Measurements from ENCODE around the gene KLK13.

Gene KLK13

DNA sequence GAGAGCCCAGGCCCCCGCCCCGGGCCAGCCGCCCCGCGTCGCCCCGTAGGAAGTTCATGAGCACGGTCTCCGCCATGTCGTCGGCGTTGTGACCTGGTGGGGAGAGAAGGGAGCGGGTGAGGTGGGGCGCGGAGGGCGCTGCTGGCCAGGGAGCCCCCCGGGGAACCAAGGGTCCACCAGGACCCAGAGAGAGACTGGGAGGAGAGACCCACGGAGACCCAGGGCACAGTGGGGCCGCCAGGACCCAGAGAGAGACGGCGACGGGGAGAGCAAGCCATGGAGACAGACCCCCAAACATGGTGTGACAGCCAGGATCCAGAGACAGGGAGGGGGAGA is 34.1 kb upstream of the KLK13 start:
- peaks cover 8% of the 10 kb centered on the region for H3K36me3 ChIP-seq (ENCODE audit: control insufficient read depth, low read depth, low read length)
- no peaks in the 10 kb centered on the region for H3K27me3 ChIP-seq (ENCODE audit: control insufficient read depth, insufficient read depth, low read length)
- no peak overlapping the region for H3K27ac ChIP-seq (ENCODE audit: low read length)
- peaks cover 3% of the 10 kb centered on the region for H3K4me1 ChIP-seq (ENCODE audit: control insufficient read depth, low read depth, low read length)
- H3K9ac ChIP-seq (ENCODE audit: low read length) = no peak overlapping the region
- no peak overlapping the region for H3K4me3 ChIP-seq (ENCODE audit: low read length)
- H3K9me3 ChIP-seq (ENCODE audit: control insufficient read depth, low read depth, low read length) = no peaks in the 10 kb centered on the region

DNA sequence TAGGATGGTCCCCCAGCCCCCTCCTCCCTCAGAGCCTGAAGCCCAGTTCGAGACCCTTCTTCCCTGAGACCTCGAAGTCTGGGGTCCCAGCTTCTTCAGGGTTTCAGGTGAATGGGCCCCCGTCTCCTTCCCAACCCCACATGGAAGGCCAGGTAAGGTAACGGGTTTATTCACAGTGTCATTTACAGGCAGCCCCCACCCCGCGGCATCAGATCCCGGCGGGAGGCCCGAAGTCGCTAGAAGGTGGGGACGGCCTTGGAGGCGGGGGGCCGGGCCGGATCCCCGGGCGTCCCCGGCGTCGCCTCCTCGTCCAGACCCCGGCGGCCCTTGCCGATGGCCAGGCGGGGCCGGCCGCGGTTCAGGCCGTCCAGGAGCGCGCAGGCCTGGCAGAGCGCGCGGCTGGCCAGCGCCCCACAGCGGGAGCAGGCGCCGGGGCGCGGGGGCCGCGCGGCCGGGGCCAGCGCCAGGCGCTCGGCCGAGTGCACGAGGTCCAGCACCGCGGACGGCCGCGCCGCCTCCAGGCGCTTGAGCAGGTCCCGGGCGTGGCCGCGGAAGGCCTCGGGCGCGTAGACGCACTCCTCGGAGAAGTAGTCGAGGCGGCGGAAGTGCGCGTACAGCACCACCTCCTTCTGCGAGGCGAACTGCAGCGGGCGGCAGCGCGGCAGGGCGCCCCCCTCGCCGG is 33.6 kb upstream of the KLK13 start:
- H3K36me3 ChIP-seq (ENCODE audit: control insufficient read depth, low read depth, low read length) = peaks cover 8% of the 10 kb centered on the region
- H3K4me3 ChIP-seq (ENCODE audit: low read length) = no peak overlapping the region
- H3K4me1 ChIP-seq (ENCODE audit: control insufficient read depth, low read depth, low read length) = peaks cover 3% of the 10 kb centered on the region
- no peak overlapping the region for H3K27ac ChIP-seq (ENCODE audit: low read length)
- H3K27me3 ChIP-seq (ENCODE audit: control insufficient read depth, insufficient read depth, low read length) = no peaks in the 10 kb centered on the region
- no peaks in the 10 kb centered on the region for H3K9me3 ChIP-seq (ENCODE audit: control insufficient read depth, low read depth, low read length)
- H3K9ac ChIP-seq (ENCODE audit: low read length) = no peak overlapping the region

DNA sequence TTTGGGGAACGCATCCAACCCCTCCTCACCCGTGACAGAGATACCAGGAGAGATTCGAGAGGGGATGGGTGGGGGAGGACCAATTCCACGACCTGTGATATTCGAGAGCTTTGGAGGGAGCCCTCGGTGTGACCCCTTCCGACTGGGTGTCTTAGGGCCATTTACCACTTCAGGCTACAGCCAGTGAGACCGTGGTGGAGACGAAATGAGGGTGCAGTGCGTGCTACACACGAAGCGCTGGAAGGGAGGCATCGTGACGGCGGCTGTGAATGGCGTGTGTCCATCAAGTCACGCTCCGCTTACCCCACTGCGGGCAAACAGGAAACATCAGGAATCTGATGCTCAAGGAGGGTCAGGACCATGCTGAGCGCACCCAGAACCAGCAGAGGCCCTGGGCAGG is 32.9 kb upstream of the KLK13 start:
- H3K4me3 ChIP-seq (ENCODE audit: low read length) = no peak overlapping the region
- no peaks in the 10 kb centered on the region for H3K9me3 ChIP-seq (ENCODE audit: control insufficient read depth, low read depth, low read length)
- H3K27ac ChIP-seq (ENCODE audit: low read length) = no peak overlapping the region
- peaks cover 3% of the 10 kb centered on the region for H3K4me1 ChIP-seq (ENCODE audit: control insufficient read depth, low read depth, low read length)
- H3K27me3 ChIP-seq (ENCODE audit: control insufficient read depth, insufficient read depth, low read length) = no peaks in the 10 kb centered on the region
- H3K36me3 ChIP-seq (ENCODE audit: control insufficient read depth, low read depth, low read length) = peaks cover 5% of the 10 kb centered on the region
- no peak overlapping the region for H3K9ac ChIP-seq (ENCODE audit: low read length)

DNA sequence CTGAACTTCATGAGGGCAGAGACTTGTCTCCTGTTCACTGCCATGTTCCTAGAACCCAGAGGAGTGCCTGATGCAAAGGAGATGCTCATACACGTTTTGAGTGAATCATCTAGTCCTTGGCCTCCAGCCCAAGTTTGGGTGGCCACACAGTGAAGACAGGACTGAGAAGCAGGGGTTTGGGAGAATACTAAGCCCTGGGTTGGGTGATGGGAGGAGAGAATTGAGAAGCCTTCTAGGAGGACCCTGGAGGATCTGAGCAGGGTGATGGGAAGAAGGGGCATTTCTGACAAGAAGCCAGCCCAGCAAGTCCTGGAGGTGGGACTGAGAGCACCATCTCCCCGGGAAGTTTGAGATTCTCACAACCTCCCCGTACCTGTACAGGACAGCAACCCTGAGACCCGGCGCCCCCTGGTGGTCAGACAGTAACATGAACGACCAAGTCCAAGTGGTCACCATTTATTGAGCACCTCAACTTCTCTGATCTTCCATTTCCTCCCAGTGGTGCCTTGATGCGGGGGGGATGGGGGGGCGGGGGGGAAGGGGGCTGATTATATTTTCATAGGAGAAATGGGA is 32.4 kb upstream of the KLK13 start:
- H3K9ac ChIP-seq (ENCODE audit: low read length) = no peak overlapping the region
- no peaks in the 10 kb centered on the region for H3K27me3 ChIP-seq (ENCODE audit: control insufficient read depth, insufficient read depth, low read length)
- H3K27ac ChIP-seq (ENCODE audit: low read length) = no peak overlapping the region
- H3K36me3 ChIP-seq (ENCODE audit: control insufficient read depth, low read depth, low read length) = no peaks in the 10 kb centered on the region
- H3K4me1 ChIP-seq (ENCODE audit: control insufficient read depth, low read depth, low read length) = peaks cover 3% of the 10 kb centered on the region
- no peak overlapping the region for H3K4me3 ChIP-seq (ENCODE audit: low read length)
- no peaks in the 10 kb centered on the region for H3K9me3 ChIP-seq (ENCODE audit: control insufficient read depth, low read depth, low read length)

DNA sequence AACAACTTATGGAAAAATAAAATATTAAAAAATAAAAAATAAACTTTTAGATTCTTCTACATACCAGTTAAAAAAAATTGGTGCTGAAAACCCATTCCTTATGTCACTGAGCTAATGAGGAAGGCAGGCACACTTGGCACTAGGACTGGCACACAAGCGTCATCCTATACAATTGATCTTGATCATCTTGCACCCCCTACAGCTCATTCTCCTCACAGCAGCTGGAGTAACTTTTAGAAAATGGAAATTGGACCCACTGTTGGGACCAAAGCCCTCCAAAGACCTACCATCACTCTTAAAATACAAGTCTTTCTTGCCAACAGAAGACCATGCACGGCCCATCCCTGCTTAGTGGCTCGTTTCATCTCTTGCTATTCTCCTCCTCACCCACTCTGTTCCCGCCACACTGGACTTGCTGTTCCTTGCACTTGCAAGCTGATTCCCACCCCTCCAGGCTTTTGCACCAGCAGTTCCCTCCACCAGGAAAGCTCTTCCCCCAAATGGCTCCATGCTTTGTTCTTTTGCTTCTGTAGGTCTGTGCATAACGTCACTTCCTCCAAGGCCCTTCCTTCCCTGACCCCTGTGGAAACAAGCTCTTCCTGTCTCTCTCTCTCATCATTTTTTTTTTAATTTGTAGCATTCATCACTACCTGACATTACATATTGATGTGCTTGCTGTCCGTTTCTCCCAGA is 31.7 kb upstream of the KLK13 start:
- Histone ChIP-seq H3K27ac (ENCODE audit: low read length) (no peak overlapping the region), H3K4me3 (ENCODE audit: low read length) (no peak overlapping the region), H3K36me3 (ENCODE audit: control insufficient read depth, low read depth, low read length) (no peaks in the 10 kb centered on the region), H3K4me1 (ENCODE audit: control insufficient read depth, low read depth, low read length) (peaks cover 3% of the 10 kb centered on the region), H3K9me3 (ENCODE audit: control insufficient read depth, low read depth, low read length) (no peaks in the 10 kb centered on the region), H3K27me3 (ENCODE audit: control insufficient read depth, insufficient read depth, low read length) (no peaks in the 10 kb centered on the region), H3K9ac (ENCODE audit: low read length) (no peak overlapping the region)

DNA sequence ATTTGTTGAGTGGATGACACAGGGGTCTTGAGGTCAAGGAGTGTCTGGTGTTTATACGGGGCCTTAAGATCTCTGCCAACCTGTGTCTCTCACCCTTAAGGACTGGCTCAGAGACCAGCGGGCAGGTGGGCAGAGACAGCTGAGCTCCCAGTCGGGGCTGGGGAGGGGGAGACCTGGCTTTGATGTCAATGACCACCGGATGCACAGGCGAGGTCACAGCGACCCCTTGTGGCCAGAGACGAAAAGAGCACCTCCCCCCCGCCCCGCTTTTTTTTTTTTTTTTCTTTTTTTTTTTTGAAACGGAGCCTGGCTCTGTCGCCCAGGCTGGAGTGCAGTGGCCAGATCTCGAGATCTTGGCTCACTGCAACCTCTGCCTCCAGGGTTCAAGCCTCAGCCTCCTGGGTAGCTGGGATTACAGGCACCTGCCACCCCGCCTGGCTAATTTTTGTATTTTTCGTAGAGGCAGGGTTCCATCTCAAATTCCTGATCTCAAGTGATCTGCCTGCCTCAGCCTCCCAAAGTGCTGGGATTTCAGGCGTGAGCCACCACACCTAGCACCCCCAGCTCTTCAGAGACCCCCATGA is 29.9 kb upstream of the KLK13 start:
- Histone ChIP-seq H3K4me1 (ENCODE audit: control insufficient read depth, low read depth, low read length) (peaks cover 3% of the 10 kb centered on the region), H3K4me3 (ENCODE audit: low read length) (no peak overlapping the region), H3K27me3 (ENCODE audit: control insufficient read depth, insufficient read depth, low read length) (no peaks in the 10 kb centered on the region), H3K36me3 (ENCODE audit: control insufficient read depth, low read depth, low read length) (no peaks in the 10 kb centered on the region), H3K27ac (ENCODE audit: low read length) (no peak overlapping the region), H3K9me3 (ENCODE audit: control insufficient read depth, low read depth, low read length) (no peaks in the 10 kb centered on the region), H3K9ac (ENCODE audit: low read length) (no peak overlapping the region)

DNA sequence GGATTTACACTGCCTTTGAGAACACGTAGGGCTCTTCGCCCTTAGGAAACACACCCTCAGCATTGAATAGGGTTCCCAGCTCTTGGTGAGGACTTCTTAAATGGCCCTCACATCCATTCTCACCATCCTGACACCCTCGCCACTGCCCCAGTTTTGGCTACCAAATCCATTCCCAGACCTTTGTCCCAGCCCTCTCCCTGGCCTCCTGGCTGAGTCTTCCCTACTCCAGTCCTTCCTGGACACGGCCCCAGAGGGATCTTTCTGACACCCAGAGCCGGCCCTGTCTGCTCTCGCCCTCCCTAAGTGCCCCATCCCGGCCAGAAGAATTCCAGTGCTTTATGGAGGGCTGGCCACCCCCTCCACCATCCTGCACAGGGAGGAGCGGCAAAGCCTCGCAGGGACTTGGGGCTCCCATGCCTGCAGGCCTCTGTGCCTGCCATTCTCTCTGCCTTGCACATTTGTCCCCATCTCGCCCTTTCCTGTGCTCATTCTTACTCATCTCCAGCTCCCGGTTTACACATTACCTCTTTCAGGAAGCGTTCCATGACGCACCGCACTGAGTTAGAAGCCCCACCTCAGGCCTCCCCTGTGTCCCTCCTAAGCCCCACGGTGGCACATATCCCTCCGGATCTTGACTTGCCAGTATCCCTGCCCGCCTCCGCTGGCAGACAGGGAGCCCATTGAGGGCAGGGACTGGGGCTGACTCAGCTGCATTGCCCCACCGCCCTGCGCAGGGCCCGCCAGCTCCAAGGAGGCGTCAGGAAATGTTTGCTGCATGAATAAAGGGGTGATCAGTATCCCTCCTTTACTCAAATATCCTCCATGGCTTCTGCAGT is 28.8 kb upstream of the KLK13 start:
- peaks cover 3% of the 10 kb centered on the region for H3K4me1 ChIP-seq (ENCODE audit: control insufficient read depth, low read depth, low read length)

DNA sequence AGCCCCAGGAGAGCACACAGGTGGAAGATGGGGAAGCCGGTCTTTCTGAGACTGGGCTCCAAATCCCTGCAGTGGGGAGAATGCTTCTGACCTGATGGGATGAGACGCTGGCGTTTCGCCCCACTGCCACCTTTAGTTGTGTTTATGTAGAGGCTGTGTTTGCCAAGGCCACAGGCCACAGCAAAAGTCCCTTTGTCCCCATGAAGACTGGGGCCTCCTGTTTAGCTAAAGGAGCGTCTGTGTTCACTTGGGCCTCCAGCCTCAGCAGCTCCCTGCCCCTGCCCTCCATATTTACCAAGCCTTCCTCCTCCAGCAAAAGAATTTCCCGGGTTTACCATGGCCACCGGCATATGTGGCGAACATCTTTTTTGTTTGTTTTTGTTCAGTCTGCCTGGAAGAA is 28.2 kb upstream of the KLK13 start:
- peaks cover 3% of the 10 kb centered on the region for H3K4me1 ChIP-seq (ENCODE audit: control insufficient read depth, low read depth, low read length)
- H3K27me3 ChIP-seq (ENCODE audit: control insufficient read depth, insufficient read depth, low read length) = no peaks in the 10 kb centered on the region
- no peak overlapping the region for H3K27ac ChIP-seq (ENCODE audit: low read length)
- no peak overlapping the region for H3K4me3 ChIP-seq (ENCODE audit: low read length)
- no peak overlapping the region for H3K9ac ChIP-seq (ENCODE audit: low read length)
- no peaks in the 10 kb centered on the region for H3K9me3 ChIP-seq (ENCODE audit: control insufficient read depth, low read depth, low read length)
- no peaks in the 10 kb centered on the region for H3K36me3 ChIP-seq (ENCODE audit: control insufficient read depth, low read depth, low read length)

More for the DNA sequence above, 28.8 kb upstream of the KLK13 start:
- Histone ChIP-seq H3K9ac (ENCODE audit: low read length) (no peak overlapping the region), H3K9me3 (ENCODE audit: control insufficient read depth, low read depth, low read length) (no peaks in the 10 kb centered on the region), H3K36me3 (ENCODE audit: control insufficient read depth, low read depth, low read length) (no peaks in the 10 kb centered on the region), H3K27me3 (ENCODE audit: control insufficient read depth, insufficient read depth, low read length) (no peaks in the 10 kb centered on the region), H3K4me3 (ENCODE audit: low read length) (no peak overlapping the region), H3K27ac (ENCODE audit: low read length) (no peak overlapping the region)

DNA sequence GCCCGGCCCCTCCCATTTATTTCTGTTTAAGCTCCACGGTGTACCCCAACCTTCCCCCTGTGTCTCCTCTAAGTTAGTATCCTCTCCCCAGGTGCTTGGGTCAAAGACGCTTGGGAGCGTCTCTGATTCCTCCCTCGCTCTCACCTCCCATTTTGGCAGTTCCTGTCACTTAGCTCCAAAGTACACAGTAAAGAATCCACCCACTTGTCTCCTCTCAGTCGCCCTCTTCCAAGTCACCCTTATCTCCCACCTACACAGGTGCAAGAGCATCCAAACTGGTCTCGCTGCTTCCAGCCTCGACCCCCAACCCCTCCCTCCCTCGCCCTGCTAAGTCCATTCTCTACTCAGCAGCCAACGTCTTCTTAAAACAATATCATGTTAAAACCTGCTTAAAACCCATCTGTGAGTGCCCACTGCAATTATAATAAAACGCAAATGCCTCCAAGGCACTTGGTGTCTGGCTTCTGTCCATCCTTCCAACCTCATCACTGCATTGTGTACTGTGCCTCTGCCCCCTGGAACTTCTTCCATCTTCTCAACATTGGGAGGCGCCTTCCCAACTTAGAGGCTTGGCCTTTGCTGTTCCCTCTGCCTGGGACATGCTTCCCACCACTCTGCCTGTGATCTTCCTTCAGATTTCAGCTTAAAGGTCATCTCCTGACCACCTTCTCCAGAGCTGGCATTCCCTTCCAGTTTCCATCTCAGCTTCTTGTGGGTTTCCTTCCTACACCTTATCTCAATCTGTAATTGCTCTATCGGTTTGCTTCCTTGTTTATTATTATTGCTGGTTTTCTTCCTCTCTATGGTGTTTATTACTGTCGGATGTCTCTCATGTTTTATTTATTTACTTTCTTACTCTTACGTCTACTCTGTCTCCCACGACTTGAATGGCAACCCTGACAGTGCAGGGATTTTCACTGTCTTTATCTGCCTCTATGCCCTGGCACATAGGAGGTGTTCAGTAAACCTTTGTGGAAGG is 27.3 kb upstream of the KLK13 start:
- H3K27me3 ChIP-seq (ENCODE audit: control insufficient read depth, insufficient read depth, low read length) = no peaks in the 10 kb centered on the region
- H3K36me3 ChIP-seq (ENCODE audit: control insufficient read depth, low read depth, low read length) = no peaks in the 10 kb centered on the region
- peaks cover 3% of the 10 kb centered on the region for H3K4me1 ChIP-seq (ENCODE audit: control insufficient read depth, low read depth, low read length)
- H3K27ac ChIP-seq (ENCODE audit: low read length) = no peak overlapping the region
- H3K4me3 ChIP-seq (ENCODE audit: low read length) = no peak overlapping the region
- H3K9ac ChIP-seq (ENCODE audit: low read length) = no peak overlapping the region
- H3K9me3 ChIP-seq (ENCODE audit: control insufficient read depth, low read depth, low read length) = no peaks in the 10 kb centered on the region

DNA sequence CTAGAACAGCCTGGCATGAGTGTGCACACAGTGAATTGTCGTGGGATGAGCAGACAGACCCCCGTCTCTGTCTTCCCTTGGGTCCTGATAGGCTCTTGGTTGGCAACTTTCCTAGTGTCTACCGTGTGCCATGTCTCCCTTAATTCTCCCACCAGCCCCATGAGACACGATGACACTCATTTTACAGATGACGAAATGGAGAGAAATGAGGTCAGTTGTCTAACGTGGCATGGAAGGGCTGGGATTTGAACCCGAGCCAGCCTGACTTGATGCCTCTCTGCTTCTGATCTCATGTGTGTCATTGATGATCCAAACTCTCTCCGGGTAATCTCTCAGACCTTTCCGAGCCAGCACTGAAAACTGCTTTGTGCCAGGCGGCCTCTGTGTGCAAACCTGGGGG is 26.2 kb upstream of the KLK13 start:
- H3K9me3 ChIP-seq (ENCODE audit: control insufficient read depth, low read depth, low read length) = no peaks in the 10 kb centered on the region
- no peak overlapping the region for H3K4me3 ChIP-seq (ENCODE audit: low read length)
- H3K9ac ChIP-seq (ENCODE audit: low read length) = no peak overlapping the region
- H3K4me1 ChIP-seq (ENCODE audit: control insufficient read depth, low read depth, low read length) = peaks cover 3% of the 10 kb centered on the region
- H3K36me3 ChIP-seq (ENCODE audit: control insufficient read depth, low read depth, low read length) = no peaks in the 10 kb centered on the region
- no peak overlapping the region for H3K27ac ChIP-seq (ENCODE audit: low read length)
- no peaks in the 10 kb centered on the region for H3K27me3 ChIP-seq (ENCODE audit: control insufficient read depth, insufficient read depth, low read length)

All from iPS-18a (cell line).